Measurements from ENCODE around the gene ATG4B. TPM values are rescaled to one million over a fixed set of nuclear protein-coding genes. Genes with fewer than 3 reads are reported as not detected.

ATG4B gene
- polyA plus RNA-seq, 1 donor from 2014 or later: 128 TPM

GRCh38 chr2:241638940-241639339 is 1.4 kb downstream of the ATG4B start:
- peak overlapping the region; percentile 93 for H3K4me3 ChIP-seq (ENCODE audit: low read length)
- H4K20me1 ChIP-seq (ENCODE audit: insufficient read depth): peaks cover 3% of the 10 kb centered on the region
- no peaks in the 10 kb centered on the region for H3K36me3 ChIP-seq (ENCODE audit: insufficient read depth, low read length)
- H3K27ac ChIP-seq (ENCODE audit: low read length): no peak overlapping the region
- H3K27me3 ChIP-seq (ENCODE audit: insufficient read depth, low read depth, low read length): no peaks in the 10 kb centered on the region
- H3K4me2 ChIP-seq (ENCODE audit: low read length): peak overlapping the region; percentile 100
- H3K79me2 ChIP-seq (replicated peaks; ENCODE audit: insufficient read depth, low read length): peaks cover 59% of the 10 kb centered on the region
- TF ChIP-seq SMC3 (conservative IDR thresholded peaks at IDR 0.05; ENCODE audit: poor library complexity) (no peak), CTCF (IDR thresholded peaks at IDR 0.05; ENCODE audit: poor library complexity, severe bottlenecking) (no peak), MXI1 (conservative IDR thresholded peaks at IDR 0.05; ENCODE audit: poor library complexity, severe bottlenecking) (no peak), REST (IDR thresholded peaks at IDR 0.05; ENCODE audit: borderline replicate concordance) (no peak), TAF1 (IDR thresholded peaks at IDR 0.05; ENCODE audit: low read depth) (no peak), RAD21 (conservative IDR thresholded peaks at IDR 0.05) (no peak), EP300 (conservative IDR thresholded peaks at IDR 0.05; ENCODE audit: poor library complexity, severe bottlenecking) (no peak), EZH2 (IDR thresholded peaks at IDR 0.05; ENCODE audit: borderline replicate concordance, insufficient read depth, low read length, poor library complexity, severe bottlenecking) (no peak), POLR2AphosphoS5 (IDR thresholded peaks at IDR 0.05) (no peak)
- no peaks in the 10 kb centered on the region for H3K9me3 ChIP-seq (ENCODE audit: low read length)
- peak overlapping the region; percentile 94 for H3K9ac ChIP-seq (ENCODE audit: low read length)
- H2AFZ ChIP-seq (ENCODE audit: low read depth, low read length): no peak overlapping the region
- H3K9me2 ChIP-seq (ENCODE audit: insufficient read depth, low read length): no peaks in the 10 kb centered on the region
- H3F3A ChIP-seq (ENCODE audit: insufficient read depth, low read length, poor library complexity, severe bottlenecking): no peaks in the 10 kb centered on the region

GRCh38 chr2:241639385-241639784 is 1.9 kb downstream of the ATG4B start:
- TF ChIP-seq CTCF (IDR thresholded peaks at IDR 0.05; ENCODE audit: poor library complexity, severe bottlenecking): no peak
- TF ChIP-seq POLR2AphosphoS5 (IDR thresholded peaks at IDR 0.05): no peak
- no peak for TF ChIP-seq EP300 (conservative IDR thresholded peaks at IDR 0.05; ENCODE audit: poor library complexity, severe bottlenecking)
- TF ChIP-seq SMC3 (conservative IDR thresholded peaks at IDR 0.05; ENCODE audit: poor library complexity): no peak
- no peak for TF ChIP-seq TAF1 (IDR thresholded peaks at IDR 0.05; ENCODE audit: low read depth)
- TF ChIP-seq REST (IDR thresholded peaks at IDR 0.05; ENCODE audit: borderline replicate concordance): no peak
- no peak for TF ChIP-seq MXI1 (conservative IDR thresholded peaks at IDR 0.05; ENCODE audit: poor library complexity, severe bottlenecking)
- no peak for TF ChIP-seq RAD21 (conservative IDR thresholded peaks at IDR 0.05)
- no peak for TF ChIP-seq EZH2 (IDR thresholded peaks at IDR 0.05; ENCODE audit: borderline replicate concordance, insufficient read depth, low read length, poor library complexity, severe bottlenecking)
- H3K9me2 ChIP-seq (ENCODE audit: insufficient read depth, low read length): no peaks in the 10 kb centered on the region
- peaks cover 63% of the 10 kb centered on the region for H3K79me2 ChIP-seq (replicated peaks; ENCODE audit: insufficient read depth, low read length)
- H3K9ac ChIP-seq (ENCODE audit: low read length): no peak overlapping the region
- peak overlapping the region; percentile 93 for H3K4me3 ChIP-seq (ENCODE audit: low read length)
- H4K20me1 ChIP-seq (ENCODE audit: insufficient read depth): peaks cover 3% of the 10 kb centered on the region
- H3K4me2 ChIP-seq (ENCODE audit: low read length): no peak overlapping the region
- no peaks in the 10 kb centered on the region for H3K9me3 ChIP-seq (ENCODE audit: low read length)
- no peaks in the 10 kb centered on the region for H3K27me3 ChIP-seq (ENCODE audit: insufficient read depth, low read depth, low read length)
- H2AFZ ChIP-seq (ENCODE audit: low read depth, low read length): no peak overlapping the region
- H3K27ac ChIP-seq (ENCODE audit: low read length): no peak overlapping the region
- H3F3A ChIP-seq (ENCODE audit: insufficient read depth, low read length, poor library complexity, severe bottlenecking): no peaks in the 10 kb centered on the region
- no peaks in the 10 kb centered on the region for H3K36me3 ChIP-seq (ENCODE audit: insufficient read depth, low read length)

All from neural cell (in vitro differentiated cells).